CD14-positive monocyte (primary cell): ENCODE data around the gene NELL1. TPM values are rescaled to one million over a fixed set of nuclear protein-coding genes. Genes with fewer than 3 reads are reported as not detected.

Experiments
- DNase-seq, 3 donors: peaks; one replicate each; pipeline ENCODE4 v3.0.0-alpha.2; 2011 to 2022
- H2AFZ ChIP-seq: 2 replicates; pipeline ENCODE4 v1.6.0; 2012; ENCODE audit warnings: mild to moderate bottlenecking, low read depth, low read length, inconsistent platforms; ENCODE audit not compliant: insufficient read depth, poor library complexity, severe bottlenecking
- H3K27ac ChIP-seq, 2 donors: 1 replicate in 1 of 2; 2 replicates in 1 of 2; pipeline ENCODE4 v1.5.1; 2012 to 2013; ENCODE audit warnings: low read length in 2 of 2, control low read depth in 1 of 2, inconsistent platforms in 1 of 2, low read depth in 1 of 2, mild to moderate bottlenecking in 1 of 2
- H3K27me3 ChIP-seq, 2 donors: one replicate each; pipeline versions ENCODE4 v1.6.0 to v1.6.1; 2011 to 2013; ENCODE audit warnings: low read length in 2 of 2; ENCODE audit not compliant: control insufficient read depth in 2 of 2, insufficient read depth in 2 of 2
- H3K36me3 ChIP-seq, 2 donors: replicated peaks in 1 of 2; 1 replicate in 1 of 2; 2 replicates in 1 of 2; pipeline versions ENCODE4 v1.5.1 to v1.6.1; 2012 to 2013; ENCODE audit warnings: low read length in 2 of 2, control low read depth in 1 of 2, inconsistent platforms in 1 of 2, mild to moderate bottlenecking in 1 of 2; ENCODE audit not compliant: insufficient read depth in 2 of 2, control insufficient read depth in 1 of 2
- H3K4me1 ChIP-seq, 2 donors: 1 replicate in 1 of 2; 2 replicates in 1 of 2; pipeline versions ENCODE4 v1.5.1 to v1.6.1; 2012 to 2013; ENCODE audit warnings: low read length in 2 of 2, control low read depth in 1 of 2, inconsistent platforms in 1 of 2, mild to moderate bottlenecking in 1 of 2, moderate library complexity in 1 of 2; ENCODE audit not compliant: insufficient read depth in 2 of 2, control insufficient read depth in 1 of 2
- H3K4me2 ChIP-seq: replicated peaks from 2 replicates; pipeline ENCODE3; 2012; ENCODE audit warnings: low read length, moderate library complexity, mild to moderate bottlenecking; ENCODE audit not compliant: poor library complexity, severe bottlenecking; ENCODE audit errors: extremely low read depth
- H3K4me3 ChIP-seq, 3 experiments: fragments of 200-600 bp in 1 of 3; sonication (generic) in 1 of 3; replicated peaks in 1 of 3; 1 replicate in 2 of 3; 2 replicates in 1 of 3; pipeline ENCODE4 v1.5.1; 2011 to 2013; ENCODE audit warnings: low read length in 3 of 3, mild to moderate bottlenecking in 3 of 3, control low read depth in 2 of 3, low read depth in 2 of 3, inconsistent platforms in 1 of 3, moderate library complexity in 1 of 3
- H3K79me2 ChIP-seq: 2 replicates; pipeline ENCODE4 v1.6.0; 2012; ENCODE audit warnings: mild to moderate bottlenecking, control low read depth, inconsistent platforms, low read length, moderate library complexity; ENCODE audit not compliant: insufficient read depth
- H3K9ac ChIP-seq: 2 replicates; pipeline ENCODE4 v1.6.0; 2017; ENCODE audit warnings: low read length, mild to moderate bottlenecking; ENCODE audit not compliant: insufficient read depth, poor library complexity, severe bottlenecking
- H3K9me3 ChIP-seq, 2 donors: replicated peaks in 1 of 2; 1 replicate in 1 of 2; 2 replicates in 1 of 2; pipeline versions ENCODE4 v1.5.1 to v1.6.1; 2012 to 2013; ENCODE audit warnings: low read length in 2 of 2, control low read depth in 1 of 2; ENCODE audit not compliant: control insufficient read depth in 1 of 2, insufficient read depth in 1 of 2
- H4K20me1 ChIP-seq: 2 replicates; pipeline ENCODE4 v1.6.0; 2012; ENCODE audit warnings: mild to moderate bottlenecking, low read length, control low read depth, moderate library complexity; ENCODE audit not compliant: insufficient read depth
- H3K27ac Mint-ChIP-seq, 7 donors: one replicate each; pipeline ENCODE4 v1.8.0; 2020; ENCODE audit warnings: mild to moderate bottlenecking in 7 of 7, mixed read lengths in 7 of 7, moderate library complexity in 6 of 7, inconsistent platforms in 2 of 7
- H3K27me3 Mint-ChIP-seq, 3 donors: one replicate each; pipeline ENCODE4 v1.8.0; 2021 to 2022; ENCODE audit warnings: low read depth in 3 of 3, mild to moderate bottlenecking in 3 of 3, mixed read lengths in 3 of 3, moderate library complexity in 3 of 3, inconsistent platforms in 1 of 3
- H3K36me3 Mint-ChIP-seq, 2 donors: one replicate each; pipeline ENCODE4 v1.8.0; 2020; ENCODE audit warnings: mixed read lengths in 2 of 2, inconsistent platforms in 1 of 2, mild to moderate bottlenecking in 1 of 2
- H3K4me1 Mint-ChIP-seq: one replicate; pipeline ENCODE4 v1.8.0; 2020; ENCODE audit warnings: mild to moderate bottlenecking, mixed read lengths
- H3K4me3 Mint-ChIP-seq, 2 donors: one replicate each; pipeline ENCODE4 v1.8.0; 2020; ENCODE audit warnings: mild to moderate bottlenecking in 2 of 2, mixed read lengths in 2 of 2, moderate library complexity in 1 of 2
- H3K9me3 Mint-ChIP-seq, 7 donors: one replicate each; pipeline ENCODE4 v1.8.0; 2020 to 2022; ENCODE audit warnings: mixed read lengths in 7 of 7, mild to moderate bottlenecking in 6 of 7, moderate library complexity in 6 of 7, inconsistent platforms in 2 of 7
- WGBS: methylation state at CpG from one replicate; pipeline ENCODE4 v1.1.5; 2013; ENCODE audit warnings: missing lambda C conversion rate; ENCODE audit not compliant: insufficient coverage; 5-methylcytosine and 5-hydroxymethylcytosine counted together
- intact Hi-C, 2 donors: fragments of 100-400 bp; cut with micrococcal nuclease; formaldehyde crosslinking; loops; one replicate each; pipeline versions ENCODE4 v1.15.0 to v1.15.1; 2023
- polyA plus RNA-seq, 3 donors: library from polyadenylated mRNA; depleted of rRNA in 1 of 3; unstranded in 2 of 3; stranded (reverse) in 1 of 3; fragments of 300-500 nt in 2 of 3; fragments of >200 nt in 1 of 3; fragmentation: Illumina TruSeq in 2 of 3; gene quantifications; 1 replicate in 2 of 3; 2 replicates in 1 of 3; pipeline ENCODE4 v1.2.3, GENCODE V29; 2012 to 2021
- TF ChIP-seq, protein P1 (sequence below): fragments of 200-600 bp; IDR thresholded peaks from one replicate; pipeline ENCODE4 v1.8.0; 2022; ENCODE audit warnings: antibody characterized with exemption, mild to moderate bottlenecking

NELL1 gene
- polyA plus RNA-seq, 3 donors = not detected

DNA sequence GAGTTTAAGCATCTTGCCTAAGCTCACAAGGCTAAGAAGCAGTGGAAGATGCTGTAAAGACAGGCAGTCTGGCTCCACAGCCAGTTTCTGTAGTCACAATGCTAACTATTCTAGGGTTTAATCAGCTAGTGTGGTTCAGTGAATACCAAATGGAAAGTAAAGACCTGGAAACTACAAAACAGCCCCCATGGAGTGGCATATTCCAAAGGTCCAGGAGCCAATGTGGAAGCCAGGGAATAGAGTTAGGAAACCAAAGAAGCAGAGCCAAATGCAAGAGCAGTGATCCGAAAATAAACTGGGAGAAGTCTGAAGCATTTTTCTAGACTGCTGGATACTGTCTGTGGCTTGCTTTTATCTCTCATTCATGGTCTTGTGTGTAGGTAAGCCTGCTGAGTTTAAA, 792.3 kb downstream of the NELL1 start:
- Histone ChIP-seq H4K20me1 (no peaks in the 10 kb centered on the region), H3K79me2 (no peaks in the 10 kb centered on the region), H3K4me3 (no peak overlapping the region), H3K36me3 (no peaks in the 10 kb centered on the region), H2AFZ (no peak overlapping the region), H3K4me1 (no peaks in the 10 kb centered on the region), H3K27me3 (no peaks in the 10 kb centered on the region), H3K9me3 (peaks cover 0 to 3% of the 10 kb centered on the region in 2 donors), H3K27ac (no peak overlapping the region), H3K9ac (no peak overlapping the region), H3K4me2 (no peak overlapping the region)
- Mint-ChIP-seq H3K36me3 (no peaks in the 10 kb centered on the region), H3K9me3 (no peaks in the 10 kb centered on the region), H3K27me3 (no peaks in the 10 kb centered on the region), H3K4me1 (peaks cover 6% of the 10 kb centered on the region), H3K27ac (no peak overlapping the region), H3K4me3 (no peak overlapping the region)
- TF ChIP-seq, protein P1, sequence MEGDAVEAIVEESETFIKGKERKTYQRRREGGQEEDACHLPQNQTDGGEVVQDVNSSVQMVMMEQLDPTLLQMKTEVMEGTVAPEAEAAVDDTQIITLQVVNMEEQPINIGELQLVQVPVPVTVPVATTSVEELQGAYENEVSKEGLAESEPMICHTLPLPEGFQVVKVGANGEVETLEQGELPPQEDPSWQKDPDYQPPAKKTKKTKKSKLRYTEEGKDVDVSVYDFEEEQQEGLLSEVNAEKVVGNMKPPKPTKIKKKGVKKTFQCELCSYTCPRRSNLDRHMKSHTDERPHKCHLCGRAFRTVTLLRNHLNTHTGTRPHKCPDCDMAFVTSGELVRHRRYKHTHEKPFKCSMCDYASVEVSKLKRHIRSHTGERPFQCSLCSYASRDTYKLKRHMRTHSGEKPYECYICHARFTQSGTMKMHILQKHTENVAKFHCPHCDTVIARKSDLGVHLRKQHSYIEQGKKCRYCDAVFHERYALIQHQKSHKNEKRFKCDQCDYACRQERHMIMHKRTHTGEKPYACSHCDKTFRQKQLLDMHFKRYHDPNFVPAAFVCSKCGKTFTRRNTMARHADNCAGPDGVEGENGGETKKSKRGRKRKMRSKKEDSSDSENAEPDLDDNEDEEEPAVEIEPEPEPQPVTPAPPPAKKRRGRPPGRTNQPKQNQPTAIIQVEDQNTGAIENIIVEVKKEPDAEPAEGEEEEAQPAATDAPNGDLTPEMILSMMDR = no peak
- intact Hi-C loops = no loop called here
- no peak for DNase-seq
- 90% methylated on average over 1 of the region's 1 CpG for WGBS

DNA sequence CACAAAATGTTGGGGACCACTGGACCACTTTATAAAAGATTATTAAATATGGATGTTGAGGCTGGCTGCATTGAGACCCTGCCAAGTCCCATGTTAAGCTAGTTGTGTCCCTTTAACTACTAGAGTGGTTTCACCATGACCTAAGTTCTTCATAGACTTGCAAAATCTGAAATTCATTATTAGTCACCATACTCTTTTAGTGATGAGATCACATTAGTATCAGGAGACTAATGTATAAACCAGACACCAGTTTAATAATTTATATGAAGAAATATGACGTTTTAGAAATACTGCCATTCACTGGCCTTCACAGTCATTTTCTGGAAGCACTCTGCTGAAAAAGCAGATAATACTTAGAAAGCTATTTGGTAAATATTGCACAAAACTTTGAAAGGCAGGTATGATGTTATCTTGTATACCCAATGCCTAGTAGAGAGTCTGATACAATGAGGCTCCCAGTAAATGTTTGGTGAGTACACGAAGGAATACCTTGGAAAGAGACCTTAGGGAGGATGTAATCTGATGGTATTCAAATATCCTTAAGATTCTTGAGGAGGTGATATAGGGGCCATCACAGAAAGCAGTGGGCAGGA, 795.3 kb downstream of the NELL1 start:
- no peak overlapping the region for H2AFZ ChIP-seq
- H3K27ac Mint-ChIP-seq = no peak overlapping the region

More for the DNA sequence above, 795.3 kb downstream of the NELL1 start:
- no peak overlapping the region for H3K4me3 Mint-ChIP-seq
- intact Hi-C loops = no loop called here
- Histone ChIP-seq H3K27me3 (no peaks in the 10 kb centered on the region), H3K9me3 (peaks cover 0 to 3% of the 10 kb centered on the region in 2 donors), H3K4me2 (no peak overlapping the region), H3K9ac (no peak overlapping the region), H3K79me2 (no peaks in the 10 kb centered on the region), H4K20me1 (no peaks in the 10 kb centered on the region), H3K36me3 (no peaks in the 10 kb centered on the region), H3K27ac (no peak overlapping the region), H3K4me3 (no peak overlapping the region), H3K4me1 (no peaks in the 10 kb centered on the region)
- H3K27me3 Mint-ChIP-seq = peaks cover 0 to 2% (median 0%) of the 10 kb centered on the region in 3 donors
- no peak for DNase-seq
- H3K9me3 Mint-ChIP-seq = no peaks in the 10 kb centered on the region
- peaks cover 6% of the 10 kb centered on the region for H3K4me1 Mint-ChIP-seq
- TF ChIP-seq, protein P1 = no peak
- 60% methylated on average over 1 of the region's 2 CpGs for WGBS
- no peaks in the 10 kb centered on the region for H3K36me3 Mint-ChIP-seq
